ENCODE results near the gene PRDX2. TPM values are rescaled to one million over a fixed set of nuclear protein-coding genes. Genes with fewer than 3 reads are reported as not detected.
A peak's percentile ranks its signal among the peaks of the same experiment; 100 is the strongest.

Gene PRDX2
- total RNA-seq, 1 experiment from 2014 or later = 271 TPM

- H3K9me2 ChIP-seq (ENCODE audit: insufficient read depth) = no peaks in the 10 kb centered on the region
- BruUV-seq (replicated peaks) = no TSS peak
- no peak for DNase-seq
- peak overlapping the region; percentile 65 for H3K4me3 ChIP-seq
- H3K27me3 ChIP-seq (ENCODE audit: insufficient read depth, low read depth) = no peaks in the 10 kb centered on the region
- CTCF ChIA-PET = interaction anchor here (0.9 kb wide), 1 partner anchor 11 kb away, joined by 7 read pairs; no protein-coding TSS in a partner anchor
- TF ChIP-seq EZH2 (IDR thresholded peaks at IDR 0.05; ENCODE audit: low read depth) = no peak
- TF ChIP-seq, protein P1, sequence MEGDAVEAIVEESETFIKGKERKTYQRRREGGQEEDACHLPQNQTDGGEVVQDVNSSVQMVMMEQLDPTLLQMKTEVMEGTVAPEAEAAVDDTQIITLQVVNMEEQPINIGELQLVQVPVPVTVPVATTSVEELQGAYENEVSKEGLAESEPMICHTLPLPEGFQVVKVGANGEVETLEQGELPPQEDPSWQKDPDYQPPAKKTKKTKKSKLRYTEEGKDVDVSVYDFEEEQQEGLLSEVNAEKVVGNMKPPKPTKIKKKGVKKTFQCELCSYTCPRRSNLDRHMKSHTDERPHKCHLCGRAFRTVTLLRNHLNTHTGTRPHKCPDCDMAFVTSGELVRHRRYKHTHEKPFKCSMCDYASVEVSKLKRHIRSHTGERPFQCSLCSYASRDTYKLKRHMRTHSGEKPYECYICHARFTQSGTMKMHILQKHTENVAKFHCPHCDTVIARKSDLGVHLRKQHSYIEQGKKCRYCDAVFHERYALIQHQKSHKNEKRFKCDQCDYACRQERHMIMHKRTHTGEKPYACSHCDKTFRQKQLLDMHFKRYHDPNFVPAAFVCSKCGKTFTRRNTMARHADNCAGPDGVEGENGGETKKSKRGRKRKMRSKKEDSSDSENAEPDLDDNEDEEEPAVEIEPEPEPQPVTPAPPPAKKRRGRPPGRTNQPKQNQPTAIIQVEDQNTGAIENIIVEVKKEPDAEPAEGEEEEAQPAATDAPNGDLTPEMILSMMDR (conservative IDR thresholded peaks at IDR 0.05) = no peak
- no peaks in the 10 kb centered on the region for H4K20me1 ChIP-seq (ENCODE audit: insufficient read depth)
- intact Hi-C loops (cut with micrococcal nuclease; ENCODE audit: unreplicated experiment) = loop anchor here (10.0 kb wide), 1 partner anchor 1063 kb away; no protein-coding TSS in a partner anchor
- H3K27ac ChIP-seq = peak overlapping the region; percentile 86
- H3K4me1 ChIP-seq (replicated peaks; ENCODE audit: insufficient read depth) = peaks cover 75% of the 10 kb centered on the region
- H3F3A ChIP-seq (ENCODE audit: insufficient read depth, low read depth) = peaks cover 77% of the 10 kb centered on the region
- peak overlapping the region; percentile 37 for H2AFZ ChIP-seq
- H3K36me3 ChIP-seq (ENCODE audit: low read depth) = no peaks in the 10 kb centered on the region
- POLR2A ChIA-PET (ENCODE audit: unreplicated experiment) = interaction anchor here (0.9 to 1.5 kb wide), 2 partner anchors 10 to 16 kb away, joined by 3 to 19 read pairs; partner anchors contain the start of gene JUNB
- H3K9me3 ChIP-seq (ENCODE audit: insufficient read depth, low read depth) = no peaks in the 10 kb centered on the region
- peaks cover 35% of the 10 kb centered on the region for H3K79me2 ChIP-seq (ENCODE audit: low read depth)
- peak overlapping the region; percentile 91 for H3K4me2 ChIP-seq
Observed at GRCh38 chr19:12782174-12782423, 19.5 kb downstream of the PRDX2 start.

- no TSS peak for BruUV-seq (replicated peaks)
- CTCF ChIA-PET = interaction anchor here (1.5 to 2.2 kb wide), 2 partner anchors 13 to 22 kb away, joined by 3 to 11 read pairs; partner anchors contain the start of gene JUNB
- H3K9me2 ChIP-seq (ENCODE audit: insufficient read depth) = no peaks in the 10 kb centered on the region
- no peaks in the 10 kb centered on the region for H3K9me3 ChIP-seq (ENCODE audit: insufficient read depth, low read depth)
- intact Hi-C loops (cut with micrococcal nuclease; ENCODE audit: unreplicated experiment) = loop anchor here (5.0 kb wide), 1 partner anchor 373 kb away; the partner anchor contains the start of genes IER2 and STX10
- peak; percentile 25 to 33 for DNase-seq
- H3K36me3 ChIP-seq (ENCODE audit: low read depth) = no peaks in the 10 kb centered on the region
- H3K4me2 ChIP-seq = peak overlapping the region; percentile 78
- H3K4me1 ChIP-seq (replicated peaks; ENCODE audit: insufficient read depth) = peaks cover 56% of the 10 kb centered on the region
- H3K4me3 ChIP-seq = peak overlapping the region; percentile 59
- peak overlapping the region; percentile 51 for H3K27ac ChIP-seq
- H3K79me2 ChIP-seq (ENCODE audit: low read depth) = peaks cover 34% of the 10 kb centered on the region
- H3K27me3 ChIP-seq (ENCODE audit: insufficient read depth, low read depth) = no peaks in the 10 kb centered on the region
- TF ChIP-seq, protein P1 (conservative IDR thresholded peaks at IDR 0.05) = no peak
- TF ChIP-seq EZH2 (IDR thresholded peaks at IDR 0.05; ENCODE audit: low read depth) = no peak
- no peaks in the 10 kb centered on the region for H4K20me1 ChIP-seq (ENCODE audit: insufficient read depth)
- peaks cover 65% of the 10 kb centered on the region for H3F3A ChIP-seq (ENCODE audit: insufficient read depth, low read depth)
- H2AFZ ChIP-seq = no peak overlapping the region
- POLR2A ChIA-PET (ENCODE audit: unreplicated experiment) = interaction anchor here (1.7 to 2.5 kb wide), 2 partner anchors 9 to 13 kb away, joined by 18 to 59 read pairs; partner anchors contain the start of gene JUNB
Observed at GRCh38 chr19:12779162-12779993, 22.2 kb downstream of the PRDX2 start.

DNA sequence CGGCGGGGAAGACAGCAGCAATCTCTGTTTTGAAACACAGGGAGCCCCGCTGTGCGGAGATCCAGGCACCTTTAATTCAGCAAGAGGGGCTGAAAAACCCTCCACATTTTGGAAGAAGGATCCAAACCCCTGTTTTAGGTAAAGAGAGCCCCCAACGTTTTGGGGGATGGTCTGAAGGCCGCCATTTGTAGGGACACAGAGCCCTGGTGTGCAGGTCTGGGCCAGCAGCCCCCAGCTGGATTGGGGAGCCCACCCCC lies 22.8 kb downstream of the PRDX2 start:
- H3K27ac ChIP-seq = peak overlapping the region; percentile 51
- intact Hi-C loops (cut with micrococcal nuclease; ENCODE audit: unreplicated experiment) = loop anchor here (5.0 kb wide), 1 partner anchor 373 kb away; the partner anchor contains the start of genes IER2 and STX10
- peaks cover 39% of the 10 kb centered on the region for H3K79me2 ChIP-seq (ENCODE audit: low read depth)
- ChIA-PET POLR2A (ENCODE audit: unreplicated experiment) (interaction anchor here (1.7 to 2.5 kb wide), 2 partner anchors 10 to 13 kb away, joined by 18 to 59 read pairs; partner anchors contain the start of gene JUNB), CTCF (interaction anchor here (0.6 to 2.2 kb wide), 3 partner anchors 14 to 93 kb away, joined by 3 to 15 read pairs (median 11); partner anchors contain the start of gene JUNB)
- no peak for DNase-seq
- no peaks in the 10 kb centered on the region for H3K27me3 ChIP-seq (ENCODE audit: insufficient read depth, low read depth)
- H3K9me2 ChIP-seq (ENCODE audit: insufficient read depth) = no peaks in the 10 kb centered on the region
- peaks cover 56% of the 10 kb centered on the region for H3K4me1 ChIP-seq (replicated peaks; ENCODE audit: insufficient read depth)
- H3K9me3 ChIP-seq (ENCODE audit: insufficient read depth, low read depth) = no peaks in the 10 kb centered on the region
- BruUV-seq (replicated peaks) = TSS peak; percentile 72
- H3K4me3 ChIP-seq = peak overlapping the region; percentile 59
- H3K4me2 ChIP-seq = peak overlapping the region; percentile 78
- 0 out of 2 replicates have a peak overlapping the region, but pooled peaks have one; percentile 69 for H2AFZ ChIP-seq
- TF ChIP-seq EZH2 (IDR thresholded peaks at IDR 0.05; ENCODE audit: low read depth) = no peak
- TF ChIP-seq, protein P1 (conservative IDR thresholded peaks at IDR 0.05) = no peak
- H3K36me3 ChIP-seq (ENCODE audit: low read depth) = no peaks in the 10 kb centered on the region
- no peaks in the 10 kb centered on the region for H4K20me1 ChIP-seq (ENCODE audit: insufficient read depth)
- H3F3A ChIP-seq (ENCODE audit: insufficient read depth, low read depth) = peaks cover 66% of the 10 kb centered on the region
